NCI-H345 treated with DMSO at 0.1 percent for 48 hours (cell line): ENCODE data around the gene FAM222A.

ENCODE experiments used
- DNase-seq: peaks from one replicate; lab custom pipeline; 2025; ENCODE audit not compliant: unreplicated experiment; lab: John Stamatoyannopoulos, UW

FAM222A gene

GRCh38 chr12:109713187-109714070 lies at the start of gene FAM222A:
TSS of gene FAM222A (plus strand) at chr12:109713825. CDS start at chr12:109744147, 30,322 bp downstream.
- DNase-seq, result peak; percentile 88

DNA sequence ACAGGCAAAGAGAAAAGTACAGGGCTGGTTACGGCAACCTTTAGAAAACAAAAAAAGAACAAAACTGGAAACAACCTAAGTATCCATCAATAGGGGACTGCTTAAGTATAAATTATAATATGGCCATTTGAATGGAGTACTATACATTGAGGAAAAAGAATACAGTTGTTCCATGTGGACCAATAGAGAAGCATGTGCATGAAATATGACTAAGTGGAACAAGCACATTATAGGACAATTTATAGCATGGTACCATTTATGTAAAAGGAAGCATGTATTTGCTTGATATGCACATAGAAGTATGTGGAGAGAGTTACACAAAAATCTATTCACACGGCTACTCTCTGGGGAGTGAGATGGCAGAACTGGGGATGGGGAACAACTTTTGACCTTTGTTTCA lies 49.2 kb upstream of the FAM222A start:
- DNase-seq, result no peak

- no peak for DNase-seq
These were observed 47.6 kb upstream of the FAM222A start for GRCh38 chr12:109666068-109666467.

- no peak for DNase-seq
These were observed 42.9 kb upstream of the FAM222A start for GRCh38 chr12:109670731-109671130.

- no peak for DNase-seq
These were observed 42.1 kb upstream of the FAM222A start for GRCh38 chr12:109671502-109671901.

GRCh38 chr12:109673379-109673778 lies 40.2 kb upstream of the FAM222A start:
- DNase-seq, result no peak

DNA sequence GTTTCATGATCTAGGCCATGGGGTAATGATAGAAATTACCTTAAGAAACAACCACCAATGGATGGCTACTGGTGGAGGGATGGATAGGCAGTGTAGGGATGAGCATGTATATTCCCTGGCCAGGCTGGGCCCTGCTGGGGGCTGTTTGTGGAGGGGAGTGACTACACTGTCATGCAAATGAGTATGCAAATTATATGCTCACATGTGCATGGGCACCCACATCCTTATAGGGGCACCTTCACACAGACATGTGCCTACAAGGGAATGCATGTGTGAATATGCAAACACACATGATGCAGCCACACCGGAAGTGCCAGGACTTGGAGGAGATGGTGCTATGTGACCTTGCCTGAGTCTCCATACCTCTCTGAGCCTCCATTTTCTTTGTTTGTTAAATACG lies 39.7 kb upstream of the FAM222A start:
- DNase-seq, result no peak

GRCh38 chr12:109675411-109675810 lies 38.2 kb upstream of the FAM222A start:
- DNase-seq, result no peak

DNA sequence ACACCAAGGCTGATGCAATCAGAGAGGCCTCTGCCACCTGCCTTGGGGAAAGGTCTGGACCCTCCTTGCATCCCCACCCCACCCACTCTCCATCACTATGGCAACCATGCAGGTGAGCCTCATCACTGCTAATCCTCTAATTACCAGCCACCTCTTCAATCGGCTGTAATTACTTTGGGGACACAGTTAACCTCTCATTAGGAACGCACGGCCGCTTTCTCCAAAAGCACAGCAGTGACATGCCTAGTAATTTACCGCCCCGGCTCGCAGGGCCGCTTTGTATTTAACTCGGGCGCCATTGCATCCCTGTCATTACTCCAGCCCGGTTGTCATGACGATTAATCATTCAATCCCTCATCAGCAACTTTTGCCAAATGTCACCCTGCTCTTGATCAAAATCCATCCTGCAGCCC lies 36.3 kb upstream of the FAM222A start:
- DNase-seq, result no peak

GRCh38 chr12:109678719-109679118 lies 34.9 kb upstream of the FAM222A start:
- DNase-seq, result no peak

DNA sequence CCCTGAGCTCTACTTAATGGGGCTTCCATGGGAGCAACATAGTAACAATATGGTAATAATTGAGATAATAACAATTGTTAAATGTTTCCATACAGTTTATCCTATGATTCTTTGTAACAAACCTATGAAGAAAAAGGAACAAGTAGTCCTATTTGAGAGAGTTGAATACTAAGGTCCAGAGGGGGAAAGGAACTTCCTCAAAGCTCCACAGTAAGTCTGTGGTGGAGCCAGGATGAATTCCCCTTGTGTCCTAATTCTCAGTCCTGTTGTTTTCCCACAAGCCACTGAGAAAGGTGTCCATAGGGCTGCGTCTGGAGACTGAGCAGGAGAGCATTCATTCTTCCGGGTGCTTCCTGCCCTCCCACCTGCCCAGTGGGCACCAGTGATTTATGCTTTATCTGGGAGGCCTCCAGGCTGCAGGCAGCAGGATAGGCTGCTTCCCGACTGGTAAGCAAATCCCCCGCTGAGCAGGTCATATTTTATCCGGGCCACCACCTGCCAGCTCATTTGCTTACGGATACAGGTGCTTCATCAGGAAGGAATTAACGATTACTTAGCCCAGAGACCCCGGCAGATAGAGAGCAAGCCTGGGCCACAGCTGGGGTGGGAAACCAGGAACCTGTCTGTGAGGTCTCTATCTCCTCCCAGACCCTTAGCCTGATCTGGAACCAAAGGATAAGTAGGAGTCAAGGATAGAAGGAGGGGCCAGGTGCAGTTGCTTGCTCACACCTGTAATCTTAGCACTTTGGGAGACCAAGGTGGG lies 33.9 kb upstream of the FAM222A start:
- peak; percentile 70 for DNase-seq

- DNase-seq, result peak; percentile 71
These were observed 33.2 kb upstream of the FAM222A start for GRCh38 chr12:109680264-109681005.

- no peak for DNase-seq
These were observed 31.5 kb upstream of the FAM222A start for GRCh38 chr12:109681986-109682707.

- DNase-seq, result no peak
These were observed 30.9 kb upstream of the FAM222A start for GRCh38 chr12:109682708-109683060.

DNA sequence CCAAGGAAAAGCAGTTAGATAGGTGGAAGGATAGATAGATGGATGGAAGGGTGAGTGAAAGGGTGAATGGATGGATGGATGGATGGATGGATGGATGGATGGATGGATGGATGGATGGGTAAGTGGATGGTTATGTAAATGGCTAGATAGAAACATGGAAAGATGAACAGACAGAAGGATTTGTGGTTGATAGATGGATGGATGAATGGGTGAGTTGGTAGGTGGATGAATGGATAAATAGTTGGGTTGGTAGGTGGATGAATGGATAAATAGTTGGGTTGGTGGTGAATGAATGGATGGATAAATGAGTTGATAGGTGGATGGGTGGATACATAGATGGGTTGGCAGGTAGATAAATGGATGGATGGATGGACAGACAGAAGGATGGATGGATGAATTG lies 30.3 kb upstream of the FAM222A start:
- DNase-seq, result no peak

GRCh38 chr12:109685574-109686447 lies 27.8 kb upstream of the FAM222A start:
- DNase-seq, result no peak

DNA sequence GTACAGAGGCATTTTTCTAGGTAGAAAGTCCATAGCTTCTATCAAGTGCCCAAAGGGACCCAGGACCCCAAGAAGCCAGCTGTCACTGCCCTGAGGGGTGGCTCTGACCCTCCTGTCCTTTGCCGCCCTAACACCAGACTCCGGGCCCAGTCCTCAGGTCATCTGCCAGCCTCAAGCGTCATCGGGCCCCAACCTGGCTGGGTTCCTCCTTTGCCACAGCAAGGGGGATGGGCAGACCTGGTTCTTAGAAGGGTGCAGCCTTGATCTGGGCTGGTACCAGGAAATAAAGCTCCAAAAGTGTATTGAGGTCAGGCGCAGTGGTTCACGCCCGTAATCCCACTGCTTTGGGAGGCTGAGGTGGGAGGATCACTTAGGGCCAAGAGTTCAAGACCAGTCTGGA lies 27.1 kb upstream of the FAM222A start:
- DNase-seq, result no peak

DNA sequence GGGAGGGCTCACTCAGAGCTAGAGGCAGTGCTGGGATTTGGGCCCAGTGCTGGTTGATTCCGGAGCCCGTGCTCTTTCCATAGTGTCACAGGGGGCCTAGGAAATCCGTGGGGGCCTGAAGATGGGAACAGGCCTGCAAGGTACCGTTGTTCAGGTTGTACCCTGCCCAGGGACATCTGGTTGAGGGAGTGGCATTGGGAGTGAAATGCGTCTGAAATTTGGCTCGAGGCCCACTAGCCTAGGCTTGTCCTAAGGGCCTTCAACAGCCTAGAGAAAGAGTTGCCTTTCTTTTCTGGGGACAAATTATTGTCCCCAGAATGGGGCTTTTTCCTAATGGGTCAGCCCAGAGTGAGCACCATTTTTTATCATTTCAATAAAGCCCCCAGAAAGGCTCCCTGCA lies 26.4 kb upstream of the FAM222A start:
- no peak for DNase-seq

- no peak for DNase-seq
These were observed 24.2 kb upstream of the FAM222A start for GRCh38 chr12:109689426-109689825.

- DNase-seq, result no peak
These were observed 20.5 kb upstream of the FAM222A start for GRCh38 chr12:109693160-109693559.
